Left hindlimb (tissue), 1 donor: Measurements from ENCODE around the gene PHOX2A.
A peak's percentile ranks its signal among the peaks of the same experiment; 100 is the strongest.

Experiments
- DNase-seq: peaks from one replicate; pipeline ENCODE4 v3.0.0-alpha.2; 2018

PHOX2A gene

GRCh38 chr11:72233056-72233772 lies 10.8 kb downstream of the PHOX2A start:
- DNase-seq: no peak

- DNase-seq: peak; percentile 15
These were observed 11.5 kb downstream of the PHOX2A start for GRCh38 chr11:72232260-72233055.

DNA sequence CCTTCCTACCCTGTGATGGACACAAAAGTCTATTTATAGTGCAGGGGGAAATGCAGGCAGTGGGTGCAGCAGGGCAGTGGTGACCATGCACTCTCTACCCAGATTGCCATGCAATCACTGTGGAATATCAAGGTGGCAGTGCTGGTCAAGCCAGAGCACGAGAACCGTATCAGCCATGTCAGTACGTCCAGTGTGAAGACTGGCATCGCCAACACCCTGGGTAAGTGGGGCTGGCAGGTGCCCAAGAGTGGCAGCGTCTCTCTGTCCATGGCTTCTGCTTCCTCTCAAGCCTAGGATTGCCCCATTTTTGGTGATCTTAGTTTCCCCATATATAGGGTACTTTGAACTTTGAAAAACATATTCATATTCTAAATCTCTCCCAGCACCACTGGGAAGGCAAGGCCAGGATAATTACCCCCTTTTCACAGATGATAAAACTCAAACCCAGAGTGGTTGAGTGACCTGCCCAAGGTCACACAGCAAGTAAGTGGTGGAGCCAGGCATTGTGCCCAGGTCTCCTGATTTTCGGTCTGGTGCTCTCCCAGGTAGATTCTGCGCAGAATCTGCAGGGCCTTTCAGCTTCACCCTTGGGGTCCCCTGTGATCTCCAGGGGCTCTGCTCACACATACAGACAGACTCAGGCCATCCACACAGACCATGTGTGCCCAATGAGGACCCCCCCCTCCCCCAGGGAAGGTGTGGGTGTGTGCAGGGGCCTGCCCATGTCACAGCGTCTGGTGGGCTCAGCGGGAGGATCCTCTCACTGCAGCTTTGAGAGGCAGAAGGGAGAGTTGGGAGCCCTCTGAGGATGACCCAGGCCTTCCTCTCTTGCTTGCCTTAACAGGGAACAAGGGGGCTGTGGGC lies 12.3 kb downstream of the PHOX2A start:
- peak; percentile 18 for DNase-seq

GRCh38 chr11:72230764-72231365 lies 13.1 kb downstream of the PHOX2A start:
- peak; percentile 8 for DNase-seq

DNA sequence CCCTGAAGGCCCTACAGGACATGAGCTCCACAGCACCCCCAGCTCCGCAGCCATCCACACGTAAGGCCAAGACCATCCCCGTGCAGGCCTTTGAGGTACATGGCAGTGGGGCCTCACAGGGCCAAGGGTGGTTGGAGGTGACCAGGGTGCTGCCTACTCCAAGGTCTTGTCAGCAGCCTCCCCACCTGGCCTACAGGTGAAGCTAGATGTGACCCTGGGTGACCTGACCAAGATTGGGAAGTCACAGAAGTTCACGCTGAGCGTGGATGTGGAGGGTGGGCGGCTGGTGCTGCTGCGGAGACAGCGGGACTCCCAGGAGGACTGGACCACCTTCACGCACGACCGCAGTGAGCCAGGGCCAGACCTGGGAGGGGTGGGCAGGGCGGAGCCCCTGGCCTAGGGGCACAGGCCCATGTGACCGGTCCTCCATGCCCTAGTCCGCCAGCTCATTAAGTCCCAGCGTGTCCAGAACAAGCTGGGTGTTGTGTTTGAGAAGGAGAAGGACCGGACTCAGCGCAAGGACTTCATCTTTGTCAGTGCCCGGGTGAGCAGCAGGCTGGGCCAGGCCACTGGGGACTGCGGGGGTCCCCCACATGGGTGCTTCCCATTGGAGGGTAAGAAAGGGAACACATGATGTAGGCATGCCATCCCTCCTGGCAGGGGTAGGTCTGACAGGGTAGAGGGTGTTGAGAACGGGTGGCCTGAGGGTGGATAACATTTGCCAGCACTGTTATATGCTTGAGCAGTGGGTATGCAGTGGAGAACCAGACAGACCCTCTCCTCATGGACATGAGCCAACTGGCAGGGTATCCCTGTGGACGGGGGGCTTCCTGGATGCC lies 13.8 kb downstream of the PHOX2A start:
- peak; percentile 26 for DNase-seq

DNA sequence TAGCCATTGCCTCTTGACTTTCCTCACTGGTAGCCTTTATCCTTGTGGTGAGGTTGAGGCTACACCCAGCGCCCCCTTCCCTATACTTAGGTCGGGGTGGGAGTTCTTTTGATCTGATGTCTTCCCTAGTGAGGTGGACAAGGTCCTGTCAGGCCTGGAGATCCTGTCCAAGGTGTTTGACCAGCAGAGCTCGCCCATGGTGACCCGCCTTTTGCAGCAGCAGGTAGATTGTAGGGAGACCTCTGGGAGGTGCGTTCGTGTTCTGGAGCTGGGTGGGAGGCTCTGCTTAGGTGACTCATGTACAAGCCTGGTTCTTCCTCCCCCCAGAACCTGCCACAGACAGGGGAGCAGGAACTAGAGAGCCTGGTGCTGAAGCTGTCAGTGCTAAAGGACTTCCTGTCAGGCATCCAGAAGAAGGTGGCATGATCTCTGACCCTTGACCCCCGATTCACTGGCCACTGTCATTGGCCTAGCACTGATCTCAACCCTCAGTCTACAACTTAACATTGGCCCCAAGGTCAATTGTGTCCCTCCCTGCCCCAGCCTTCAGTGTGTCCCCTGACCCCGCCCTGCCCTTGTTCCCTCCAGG lies 14.5 kb downstream of the PHOX2A start:
- DNase-seq: peak; percentile 29

DNA sequence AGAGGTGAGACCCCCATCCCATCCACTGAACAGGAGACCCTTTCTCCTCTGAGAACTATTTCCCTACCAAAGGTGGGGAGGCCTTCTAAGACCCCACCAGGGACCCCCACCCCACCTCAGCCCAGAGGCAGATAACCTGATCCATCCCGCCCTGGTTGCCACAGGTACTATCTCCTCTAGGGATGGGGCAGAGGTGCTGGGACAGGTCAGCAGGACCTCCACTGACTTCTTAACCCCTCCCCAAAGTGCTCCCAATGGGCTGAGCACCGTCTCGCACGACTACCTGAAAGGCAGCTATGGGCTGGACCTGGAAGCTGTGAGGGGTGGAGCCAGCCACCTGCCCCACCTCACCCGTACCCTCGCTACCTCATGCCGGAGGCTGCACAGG lies 15.1 kb downstream of the PHOX2A start:
- peak; percentile 32 for DNase-seq

DNA sequence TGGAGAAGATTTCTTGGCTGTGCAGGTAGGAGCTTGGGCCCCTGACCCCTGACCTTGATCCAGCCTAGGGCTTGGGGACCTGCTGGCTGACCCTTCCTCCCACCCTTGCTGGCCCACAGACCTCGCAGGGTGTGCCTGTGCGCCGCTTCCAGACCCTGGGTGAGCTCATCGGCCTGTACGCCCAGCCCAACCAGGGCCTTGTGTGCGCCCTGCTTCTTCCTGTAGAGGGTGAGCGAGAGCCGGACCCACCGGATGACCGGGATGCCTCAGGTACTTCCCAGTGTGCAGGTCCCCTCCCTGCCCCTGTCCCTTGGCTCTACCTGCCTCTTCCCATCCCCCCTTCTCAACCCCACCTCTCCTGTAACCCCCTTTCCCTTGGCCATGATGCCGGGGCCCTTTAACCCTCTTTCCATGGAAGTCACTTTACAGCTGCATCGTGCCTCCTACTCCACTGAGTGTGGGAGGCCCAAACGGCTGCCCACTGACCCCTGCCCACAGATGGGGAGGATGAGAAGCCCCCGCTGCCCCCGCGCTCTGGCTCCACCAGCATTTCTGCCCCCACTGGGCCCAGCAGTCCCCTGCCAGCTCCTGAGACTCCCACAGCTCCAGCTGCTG lies 15.6 kb downstream of the PHOX2A start:
- DNase-seq: peak; percentile 43

DNA sequence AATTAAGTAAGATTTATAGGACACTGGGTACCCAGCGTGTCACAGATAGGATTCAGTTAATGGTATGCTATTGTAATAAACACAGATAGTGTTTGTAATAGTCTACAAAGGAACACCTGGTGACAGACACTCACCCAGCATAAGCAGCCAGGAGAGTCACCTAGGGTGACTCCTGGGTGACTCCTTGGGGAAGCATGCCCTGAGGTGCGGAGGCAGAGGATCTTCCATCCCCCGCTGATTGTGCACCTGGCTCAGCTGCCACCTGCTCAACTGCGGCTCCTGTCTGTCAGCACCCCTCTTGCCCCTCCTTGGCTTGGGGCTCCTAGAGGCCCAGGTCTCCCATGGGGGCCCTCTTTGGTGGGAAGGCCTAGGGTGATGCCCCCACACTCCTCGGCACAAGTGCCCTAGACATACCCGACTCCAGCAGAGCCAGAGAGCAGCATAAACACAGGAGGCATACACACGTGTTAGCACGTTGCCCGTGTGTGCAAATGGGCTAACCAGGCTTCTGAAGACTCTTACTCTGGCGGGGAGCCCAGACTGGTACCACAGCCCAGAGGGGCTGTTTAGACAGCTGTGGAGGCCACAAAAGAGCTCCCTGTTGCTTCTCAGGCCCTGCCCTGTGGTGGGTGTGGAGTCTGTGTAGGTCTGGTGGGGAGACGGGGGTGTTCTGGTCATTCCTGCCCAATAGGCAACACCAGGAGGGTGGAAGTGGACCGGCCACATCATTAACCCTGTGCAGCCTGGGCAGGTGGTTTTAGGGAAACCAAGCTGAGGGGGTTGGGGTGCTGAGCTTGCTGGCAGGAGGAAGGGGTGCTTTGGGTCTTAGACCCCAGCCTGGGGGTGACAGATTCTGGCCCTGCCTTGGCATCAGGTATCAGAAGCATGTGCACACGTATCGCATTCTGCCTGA lies 16.4 kb downstream of the PHOX2A start:
- DNase-seq: peak; percentile 77

DNA sequence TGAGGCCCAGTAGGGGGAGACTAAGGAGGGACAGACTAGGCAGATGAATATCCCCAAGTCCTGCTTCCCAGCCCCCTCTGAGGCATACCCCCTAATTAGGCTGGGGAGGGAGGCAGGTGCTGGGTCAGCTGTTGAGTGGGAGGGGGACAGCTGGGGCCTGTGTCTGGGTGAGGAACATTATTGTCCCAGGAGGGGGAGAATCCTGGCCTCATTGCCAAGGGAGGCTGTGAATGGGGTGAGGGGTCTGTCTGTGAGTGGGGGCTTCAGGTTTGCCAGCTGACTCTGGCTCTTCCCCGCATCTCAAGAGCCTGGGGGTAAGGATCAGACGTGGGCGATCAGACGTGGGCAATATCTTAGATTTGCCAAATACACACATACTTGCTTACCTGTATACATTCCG lies 17.3 kb downstream of the PHOX2A start:
- DNase-seq: no peak

GRCh38 chr11:72225411-72225951 lies 18.5 kb downstream of the PHOX2A start:
- DNase-seq: no peak

- peak; percentile 71 for DNase-seq
These were observed 19.2 kb downstream of the PHOX2A start, which contains the start of gene INPPL1 for GRCh38 chr11:72224564-72225410. TSS of gene INPPL1 (plus strand) at chr11:72224767. CDS start at chr11:72224985, 218 bp downstream.

DNA sequence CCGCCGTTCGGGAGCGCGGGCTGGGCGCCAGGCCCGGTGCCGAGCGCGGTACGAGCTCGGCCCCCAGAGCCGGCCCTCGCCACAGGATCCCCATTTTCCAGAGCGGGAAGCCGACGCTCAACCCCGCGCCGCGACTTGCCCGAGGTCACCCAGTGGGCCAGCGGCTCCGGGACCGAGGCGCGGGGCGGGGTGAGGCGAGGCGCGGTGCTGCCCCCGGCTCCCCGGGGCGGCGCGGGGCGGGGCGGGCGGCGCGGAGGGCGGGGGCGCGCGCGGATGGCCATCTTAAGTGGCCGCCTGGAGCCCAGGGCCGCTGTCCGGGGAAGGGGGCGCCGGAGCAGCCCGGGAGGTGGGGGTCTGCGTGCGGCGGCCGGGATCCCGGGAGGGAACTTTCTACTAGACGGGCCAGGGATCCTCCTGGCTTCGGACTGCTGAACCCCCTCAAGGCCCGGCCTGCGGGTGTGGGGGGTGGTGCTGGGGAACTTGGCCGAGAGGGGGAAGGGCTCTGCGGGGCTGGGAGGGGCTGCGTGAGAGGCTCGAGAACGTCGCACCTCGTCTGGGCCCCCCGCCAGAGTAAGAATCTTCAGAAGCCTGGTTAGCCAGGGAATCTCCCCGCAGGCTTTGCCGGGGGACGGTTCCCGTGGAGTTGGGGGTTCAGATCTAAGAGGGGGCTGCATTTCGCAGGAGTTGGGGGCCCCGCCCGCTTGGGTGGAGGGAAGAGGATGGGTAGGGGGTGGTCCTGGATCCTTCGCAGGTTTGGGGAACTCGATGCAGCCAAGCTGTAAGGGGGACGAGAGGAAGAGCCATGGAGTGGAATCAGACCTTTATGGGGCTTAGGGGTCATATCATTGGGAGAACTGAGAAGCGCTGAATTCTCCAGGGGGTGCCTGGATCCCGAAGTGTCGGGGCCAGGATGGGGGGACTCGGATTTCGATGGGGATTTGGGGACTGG lies 20.1 kb downstream of the PHOX2A start:
- DNase-seq: peak; percentile 90

- peak; percentile 96 for DNase-seq
These were observed 20.9 kb downstream of the PHOX2A start for GRCh38 chr11:72222907-72223614.

DNA sequence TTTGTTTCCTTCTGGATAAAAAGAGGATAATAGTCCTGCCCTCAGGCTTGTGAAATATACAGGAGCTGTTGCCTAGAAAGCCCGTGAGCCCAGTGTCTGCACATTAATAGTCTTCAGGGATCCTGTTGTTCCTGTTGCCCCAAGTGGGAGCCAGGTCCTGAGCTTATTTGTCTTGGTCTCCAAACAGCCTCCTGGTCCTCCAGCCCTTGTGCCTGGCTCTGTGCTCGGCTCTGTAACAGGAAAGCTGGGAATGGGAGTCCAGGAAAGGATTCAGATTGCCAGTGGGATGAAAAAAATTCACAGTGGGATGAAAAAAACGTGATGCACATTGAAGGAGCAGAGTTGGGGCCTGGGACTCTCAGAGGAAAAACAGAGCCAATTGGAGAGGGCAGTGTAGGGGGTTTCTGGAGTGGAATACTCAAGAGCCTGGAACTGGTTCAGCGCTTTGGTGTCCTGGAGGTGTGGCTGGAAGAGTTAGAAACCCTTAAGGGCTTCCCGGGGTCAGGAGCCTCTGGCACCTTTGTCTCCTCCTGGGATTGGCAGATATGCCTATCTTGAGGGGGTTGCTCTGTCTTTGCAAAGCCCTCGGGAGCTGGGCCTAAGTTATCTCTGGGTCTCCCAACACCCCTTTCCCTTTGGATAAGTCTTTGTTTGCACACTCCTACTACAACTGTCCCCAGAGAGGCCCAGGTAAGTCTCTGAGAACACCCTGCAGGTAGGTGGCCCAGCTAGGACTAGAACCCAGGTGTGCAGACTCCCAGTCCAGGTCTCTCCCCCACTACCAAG lies 21.7 kb downstream of the PHOX2A start:
- DNase-seq: no peak
